ENCODE data around the gene MTMR10.

MTMR10 gene

DNA sequence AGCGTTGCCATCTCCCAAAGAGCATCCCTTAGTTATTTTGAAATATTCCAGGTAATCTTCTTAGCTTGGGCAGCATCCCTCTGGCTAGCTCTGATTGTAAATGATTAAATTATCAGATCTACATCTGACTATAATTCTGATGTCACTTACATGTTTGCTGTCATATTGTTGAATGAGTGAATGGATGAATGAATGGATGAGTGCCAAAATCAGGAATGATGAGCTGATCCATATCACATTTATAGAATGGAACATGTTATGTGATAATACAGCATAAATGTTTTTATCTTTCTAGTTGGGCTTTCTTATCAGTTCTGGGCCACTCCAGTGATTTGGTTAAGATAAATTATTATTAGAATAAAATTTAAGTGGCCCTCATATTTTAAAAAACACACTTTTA lies 73.8 kb downstream of the MTMR10 start:
- no peak for DNase-seq

DNA sequence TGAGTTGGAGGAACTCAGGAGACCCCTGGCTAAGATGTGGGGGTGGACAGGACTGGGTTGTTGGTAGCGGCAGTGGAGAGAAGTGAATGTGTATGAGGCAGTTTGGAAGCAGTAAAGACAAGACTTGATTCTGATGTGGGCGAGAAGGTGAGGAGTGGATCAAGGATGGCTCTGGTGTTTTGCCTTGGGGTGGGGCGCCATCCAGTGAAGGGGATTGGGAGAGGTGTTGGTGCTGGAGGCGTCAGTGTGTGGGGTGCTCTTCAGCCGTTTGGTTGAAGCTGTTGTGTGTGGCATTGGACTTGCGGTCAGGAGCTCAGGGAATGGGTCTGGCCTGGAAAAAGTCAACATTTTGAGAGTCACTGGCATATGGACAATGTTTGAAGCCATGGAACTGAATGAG lies 74.4 kb downstream of the MTMR10 start:
- DNase-seq: no peak

DNA sequence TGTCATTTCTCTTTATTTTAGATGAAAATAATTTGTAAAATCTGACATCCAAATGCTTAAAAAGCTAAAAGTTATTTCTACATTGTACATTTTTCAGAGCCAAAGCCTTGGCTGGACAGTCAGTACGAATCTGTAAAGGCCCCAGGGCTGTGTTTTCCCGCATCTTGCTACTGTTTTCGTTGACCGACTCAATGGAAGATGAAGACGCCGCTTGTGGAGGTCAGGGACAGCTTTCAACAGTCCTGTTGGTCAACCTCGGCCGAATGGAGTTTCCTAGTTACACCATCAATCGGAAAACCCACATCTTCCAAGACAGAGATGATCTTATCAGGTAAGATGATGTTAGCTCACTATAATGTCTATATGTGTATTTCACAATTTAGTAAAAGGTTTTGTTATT lies 77.7 kb downstream of the MTMR10 start:
- no peak for DNase-seq

DNA sequence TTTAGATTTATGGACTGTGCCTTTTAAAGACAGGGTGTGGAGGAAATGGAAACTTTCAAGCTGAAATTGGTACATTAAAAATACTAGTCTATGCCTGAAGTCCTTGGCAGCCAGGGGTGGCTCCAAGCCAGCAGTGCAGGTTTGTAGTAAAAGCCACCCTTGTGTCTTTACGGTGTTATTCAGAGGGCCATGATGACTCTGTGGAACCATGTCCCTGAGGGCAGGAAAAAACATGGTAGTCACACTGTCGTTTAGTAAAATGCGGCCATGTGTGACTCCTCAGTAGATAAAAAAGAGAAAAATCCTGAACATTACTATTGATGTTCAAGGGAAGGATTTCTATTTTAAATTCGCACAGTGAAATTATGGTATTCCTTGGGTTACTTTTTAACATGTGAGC lies 85.1 kb downstream of the MTMR10 start:
- DNase-seq: no peak

DNA sequence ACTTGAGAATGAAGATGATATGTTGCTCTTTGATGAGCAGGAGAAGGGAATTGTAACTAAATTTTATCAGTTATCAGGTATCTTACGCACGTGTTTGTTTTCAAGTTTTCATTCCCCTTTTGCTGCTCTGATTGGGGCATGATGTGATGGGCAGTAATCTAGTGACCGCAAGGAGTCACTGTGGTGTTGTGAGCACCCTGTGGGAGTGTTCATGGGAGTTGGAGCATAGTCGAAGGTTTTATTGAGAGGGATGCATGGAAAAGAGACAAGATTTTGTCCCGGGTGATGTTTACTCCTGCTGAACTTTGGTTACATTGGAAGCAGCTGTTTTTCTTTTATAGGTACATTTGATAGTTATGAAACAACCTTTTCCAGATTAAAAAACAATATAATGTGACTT lies 85.6 kb downstream of the MTMR10 start:
- no peak for DNase-seq

DNA sequence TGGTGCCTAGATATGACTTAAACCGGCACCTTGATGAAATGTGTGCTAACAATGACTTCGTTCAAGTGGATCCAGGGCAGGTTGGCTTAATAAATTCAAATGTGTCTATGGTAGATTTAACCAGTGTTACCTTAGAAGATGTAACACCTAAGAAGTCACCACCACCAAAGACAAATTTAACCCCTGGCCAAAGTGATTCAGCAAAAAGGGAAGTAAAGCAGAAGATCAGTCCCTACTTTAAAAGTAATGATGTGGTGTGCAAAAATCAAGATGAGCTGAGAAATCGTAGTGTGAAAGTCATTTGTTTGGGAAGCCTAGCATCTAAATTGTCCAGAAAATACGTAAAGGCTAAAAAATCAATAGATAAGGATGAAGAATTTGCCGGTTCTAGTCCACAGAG lies 86.6 kb downstream of the MTMR10 start:
- DNase-seq: no peak

DNA sequence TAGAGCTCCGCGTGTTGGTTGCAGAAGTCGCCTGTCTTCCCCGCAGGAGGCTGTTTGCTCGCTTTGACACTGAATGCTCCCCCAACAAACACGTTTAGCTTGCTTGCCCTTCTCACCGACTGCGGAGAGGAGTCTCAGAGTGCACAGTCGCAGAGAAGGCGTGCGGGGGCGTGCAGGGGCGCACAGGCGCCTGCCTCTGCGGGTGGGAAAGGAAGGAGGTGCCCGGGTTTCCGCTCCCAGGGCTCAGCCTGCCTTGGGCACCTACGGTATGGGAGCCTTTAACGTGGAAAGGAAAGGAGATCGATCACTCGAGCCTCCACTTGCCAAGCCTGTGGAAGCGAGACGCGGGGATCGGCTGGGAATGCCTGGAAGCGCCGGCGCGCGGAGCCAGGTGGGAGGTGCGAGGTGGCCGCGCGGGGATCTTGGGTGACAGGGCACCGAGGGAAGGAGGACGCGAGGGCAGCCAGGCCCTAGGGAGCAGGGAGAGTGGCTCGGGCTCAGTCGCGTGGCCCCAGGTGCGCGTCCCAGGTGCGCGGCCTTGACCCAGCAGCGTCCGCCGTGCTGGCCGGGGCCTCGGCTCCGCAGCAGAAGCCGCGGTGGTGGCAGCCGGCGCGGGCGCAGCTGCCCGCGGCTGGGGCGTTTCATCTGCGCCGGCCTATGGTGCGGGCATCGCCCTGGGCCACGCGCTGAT lies 87.8 kb downstream of the MTMR10 start, which contains the start of gene FAN1:
Gene FAN1 (plus strand): TSS at position 419 of the 691 bp plus-strand sequence. CDS start 749 bp downstream, outside the sequence.
- peak; percentile 30 to 82 (median 62) for DNase-seq

DNA sequence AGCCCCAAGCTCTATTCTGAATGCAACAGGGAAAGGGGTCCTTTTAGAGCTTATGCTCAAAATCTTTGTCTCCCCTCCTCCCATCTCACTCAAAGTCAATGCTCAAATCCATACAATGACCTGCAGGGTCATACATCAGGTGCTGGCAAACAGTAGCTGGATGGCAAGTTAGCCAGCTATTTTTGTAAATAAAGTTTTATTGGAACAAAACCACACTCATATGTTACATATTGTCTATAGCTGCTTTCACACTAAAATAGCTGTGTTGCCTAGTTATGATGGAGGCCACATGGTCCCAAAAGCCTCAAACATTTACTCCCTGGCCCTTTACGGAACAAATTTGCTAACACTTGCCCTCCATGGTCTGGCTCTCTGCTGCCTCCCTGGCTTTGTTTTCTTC lies 89.5 kb downstream of the MTMR10 start:
- no peak for DNase-seq

DNA sequence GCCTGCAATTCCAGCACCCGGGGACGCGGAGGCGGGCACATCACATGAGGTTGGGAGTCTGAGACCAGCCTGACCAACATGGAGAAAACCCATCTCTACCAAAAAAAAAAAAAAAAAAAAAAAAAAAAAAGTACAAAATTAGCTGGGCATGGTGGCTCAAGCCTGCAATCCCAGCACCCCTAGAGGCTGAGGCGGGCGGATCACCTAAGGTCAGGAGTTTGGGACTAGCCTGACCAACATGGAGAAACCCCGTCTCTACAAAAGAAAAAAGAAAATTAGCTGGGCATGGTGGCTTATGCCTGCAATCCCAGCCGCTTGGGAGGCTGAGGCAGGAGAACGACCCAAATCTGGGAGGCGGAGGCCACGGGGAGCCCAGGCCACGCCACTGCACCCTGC lies 95.2 kb downstream of the MTMR10 start:
- DNase-seq: no peak

DNA sequence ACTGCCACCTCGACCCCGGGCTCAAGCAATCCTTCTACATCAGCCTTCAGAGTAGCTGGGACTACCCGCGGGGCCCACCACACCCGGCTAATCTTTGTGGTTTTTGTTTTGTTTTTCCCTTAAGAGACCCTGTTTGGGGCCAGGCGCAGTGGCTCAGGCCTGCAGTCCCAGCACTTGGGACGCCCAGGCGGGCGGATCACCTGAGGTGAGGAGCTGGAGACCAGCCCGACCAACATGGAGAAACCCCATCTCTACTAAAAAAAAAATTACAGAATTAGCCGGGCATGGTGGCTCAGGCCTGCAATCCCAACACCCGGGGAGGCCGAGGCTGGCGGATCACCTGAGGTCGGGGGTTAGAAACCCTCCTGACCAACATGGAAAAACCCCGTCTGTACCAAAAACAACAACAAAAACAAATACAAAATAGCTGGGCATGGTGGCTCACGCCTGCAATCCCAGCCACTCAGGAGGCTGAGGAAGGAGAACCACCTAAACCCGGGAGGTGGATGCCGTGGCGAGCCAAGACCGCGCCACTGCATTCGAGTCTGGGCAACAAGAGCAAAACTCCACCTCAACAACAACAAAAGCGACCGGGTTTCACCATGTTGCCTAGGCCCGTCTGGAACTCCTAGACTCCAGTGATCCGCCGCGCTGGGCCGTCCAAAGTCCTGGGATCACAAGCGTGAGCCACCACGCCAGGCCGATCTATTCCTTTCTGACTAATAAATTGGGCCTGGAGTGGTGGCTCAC lies 95.8 kb downstream of the MTMR10 start:
- DNase-seq: no peak

DNA sequence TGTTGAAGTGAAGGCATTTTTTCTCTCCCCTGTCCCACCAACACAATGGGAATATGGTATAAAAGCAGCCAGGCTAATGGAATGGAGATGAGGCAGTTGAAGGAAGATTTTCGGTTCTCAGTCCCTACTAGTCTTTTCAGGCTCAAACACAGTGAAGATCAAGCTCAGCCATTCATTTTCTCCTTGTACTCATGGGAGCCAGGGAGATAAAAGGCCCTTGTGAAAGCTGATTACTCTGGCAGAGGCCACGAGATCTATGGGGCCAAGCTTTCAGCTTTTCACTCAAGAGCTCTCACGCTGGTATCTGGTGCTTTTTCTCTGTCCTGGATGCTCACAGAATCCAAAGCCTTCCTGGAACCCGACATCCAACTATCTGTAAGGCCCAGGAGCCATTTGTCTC lies 102.2 kb downstream of the MTMR10 start:
- DNase-seq: no peak

Measured in T-helper 2 cell (primary cell).